HL-60 (cell line): Measurements from ENCODE around the gene RASSF5.

Experiments used
- DNase-seq, 2 experiments: peaks; one replicate each; pipeline ENCODE4 v3.0.0-alpha.2; 2010 to 2020; ENCODE audit warnings: low read depth in 1 of 2, low spot score in 1 of 2
- H3K27ac ChIP-seq: fragments of 250-450 bp; sonication (Bioruptor Pico); replicated peaks from 2 replicates; pipeline ENCODE4 v1.5.1; 2020; ENCODE audit warnings: mild to moderate bottlenecking, moderate library complexity
- H3K27me3 ChIP-seq: fragments of 250-450 bp; sonication (Bioruptor Pico); 2 replicates; pipeline ENCODE4 v1.5.1; 2021; ENCODE audit warnings: mild to moderate bottlenecking, moderate library complexity; ENCODE audit not compliant: insufficient read depth, poor library complexity, severe bottlenecking
- H3K4me3 ChIP-seq: replicated peaks from 2 replicates; pipeline ENCODE4 v1.5.1; 2011; ENCODE audit warnings: mild to moderate bottlenecking, control low read depth, low read length; ENCODE audit not compliant: insufficient read depth
- GABPA ChIP-seq: IDR thresholded peaks from 2 replicates; pipeline ENCODE4 v1.6.1; 2012; ENCODE audit warnings: low read depth
- POLR2AphosphoS5 ChIP-seq: IDR thresholded peaks from 2 replicates; pipeline ENCODE4 v1.6.1; 2012; ENCODE audit warnings: low read depth
- REST ChIP-seq: IDR thresholded peaks from 2 replicates; pipeline ENCODE4 v1.6.1; 2012; ENCODE audit warnings: low read depth; ENCODE audit not compliant: insufficient replicate concordance
- SPI1 ChIP-seq: IDR thresholded peaks from 2 replicates; pipeline ENCODE4 v1.6.1; 2012; ENCODE audit warnings: low read depth, mild to moderate bottlenecking, borderline replicate concordance
- TF ChIP-seq, protein P1 (sequence below): IDR thresholded peaks from one replicate; pipeline ENCODE4 v1.5.1; 2011; ENCODE audit warnings: low read length, control low read depth, inconsistent platforms; ENCODE audit not compliant: insufficient read depth

RASSF5 gene

GRCh38 chr1:206498685-206499084 lies 8.6 kb upstream of the RASSF5 start:
- H3K27ac ChIP-seq: no peak overlapping the region
- DNase-seq: no peak
- H3K4me3 ChIP-seq: no peak overlapping the region
- no peaks in the 10 kb centered on the region for H3K27me3 ChIP-seq
- TF ChIP-seq REST (no peak), SPI1 (no peak), POLR2AphosphoS5 (no peak), GABPA (no peak)
- TF ChIP-seq, protein P1, sequence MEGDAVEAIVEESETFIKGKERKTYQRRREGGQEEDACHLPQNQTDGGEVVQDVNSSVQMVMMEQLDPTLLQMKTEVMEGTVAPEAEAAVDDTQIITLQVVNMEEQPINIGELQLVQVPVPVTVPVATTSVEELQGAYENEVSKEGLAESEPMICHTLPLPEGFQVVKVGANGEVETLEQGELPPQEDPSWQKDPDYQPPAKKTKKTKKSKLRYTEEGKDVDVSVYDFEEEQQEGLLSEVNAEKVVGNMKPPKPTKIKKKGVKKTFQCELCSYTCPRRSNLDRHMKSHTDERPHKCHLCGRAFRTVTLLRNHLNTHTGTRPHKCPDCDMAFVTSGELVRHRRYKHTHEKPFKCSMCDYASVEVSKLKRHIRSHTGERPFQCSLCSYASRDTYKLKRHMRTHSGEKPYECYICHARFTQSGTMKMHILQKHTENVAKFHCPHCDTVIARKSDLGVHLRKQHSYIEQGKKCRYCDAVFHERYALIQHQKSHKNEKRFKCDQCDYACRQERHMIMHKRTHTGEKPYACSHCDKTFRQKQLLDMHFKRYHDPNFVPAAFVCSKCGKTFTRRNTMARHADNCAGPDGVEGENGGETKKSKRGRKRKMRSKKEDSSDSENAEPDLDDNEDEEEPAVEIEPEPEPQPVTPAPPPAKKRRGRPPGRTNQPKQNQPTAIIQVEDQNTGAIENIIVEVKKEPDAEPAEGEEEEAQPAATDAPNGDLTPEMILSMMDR: no peak

- no peak overlapping the region for H3K27ac ChIP-seq
- no peaks in the 10 kb centered on the region for H3K27me3 ChIP-seq
- no peak overlapping the region for H3K4me3 ChIP-seq
- TF ChIP-seq SPI1: no peak
- TF ChIP-seq REST: no peak
- TF ChIP-seq, protein P1: no peak
- no peak for TF ChIP-seq GABPA
- no peak for DNase-seq
Observed at GRCh38 chr1:206500046-206500445, 7.3 kb upstream of the RASSF5 start.

- TF ChIP-seq SPI1 (no peak), REST (no peak)
- TF ChIP-seq, protein P1: no peak
- DNase-seq: no peak
- Histone ChIP-seq H3K4me3 (no peak overlapping the region), H3K27ac (no peak overlapping the region), H3K27me3 (no peaks in the 10 kb centered on the region)
Observed at GRCh38 chr1:206501881-206502280, 5.5 kb upstream of the RASSF5 start.
